DOHH2 (cell line): ENCODE results near the gene RIMBP2.

Experiments
- H3F3A ChIP-seq: fragments of 200-600 bp; sonication (generic), shearing (Covaris generic); 2 replicates; pipeline ENCODE4 v1.6.0; 2016; ENCODE audit warnings: antibody characterized with exemption, mild to moderate bottlenecking; ENCODE audit not compliant: control insufficient read depth, insufficient read depth
- H3K27ac ChIP-seq: fragments of 200-600 bp; sonication (generic); 2 replicates; pipeline ENCODE4 v1.5.1; 2014; ENCODE audit warnings: low read depth, mild to moderate bottlenecking, low read length, moderate library complexity
- H3K27me3 ChIP-seq: fragments of 200-600 bp; sonication (generic); 2 replicates; pipeline ENCODE4 v1.6.1; 2014; ENCODE audit warnings: mild to moderate bottlenecking, low read length, mixed read lengths; ENCODE audit not compliant: control insufficient read depth
- H3K36me3 ChIP-seq: fragments of 200-600 bp; sonication (generic); 2 replicates; pipeline ENCODE4 v1.6.1; 2014; ENCODE audit warnings: mild to moderate bottlenecking, low read length, moderate library complexity, mixed read lengths; ENCODE audit not compliant: control insufficient read depth
- H3K4me1 ChIP-seq: fragments of 200-600 bp; sonication (generic); 2 replicates; pipeline ENCODE4 v1.6.1; 2014; ENCODE audit warnings: mild to moderate bottlenecking, low read length, mixed read lengths; ENCODE audit not compliant: control insufficient read depth
- H3K4me2 ChIP-seq: fragments of 200-600 bp; sonication (generic); 2 replicates; pipeline ENCODE4 v1.6.0; 2014; ENCODE audit warnings: mild to moderate bottlenecking, low read length, moderate library complexity
- H3K4me3 ChIP-seq: fragments of 200-600 bp; sonication (generic); 2 replicates; pipeline ENCODE4 v1.5.1; 2014; ENCODE audit warnings: mild to moderate bottlenecking, low read length, mixed read lengths
- H3K79me2 ChIP-seq: fragments of 200-600 bp; sonication (generic); 2 replicates; pipeline ENCODE4 v1.6.1; 2014; ENCODE audit warnings: mild to moderate bottlenecking, low read length, mixed read lengths; ENCODE audit not compliant: control insufficient read depth
- H3K9me2 ChIP-seq: fragments of 200-600 bp; sonication (generic); replicated peaks from 2 replicates; pipeline ENCODE4 v1.6.1; 2014; ENCODE audit warnings: mild to moderate bottlenecking, low read length, mixed read lengths; ENCODE audit not compliant: control insufficient read depth
- H3K9me3 ChIP-seq: fragments of 200-600 bp; sonication (generic); 2 replicates; pipeline ENCODE4 v1.6.1; 2014; ENCODE audit warnings: antibody characterized with exemption, low read length, mixed read lengths; ENCODE audit not compliant: control insufficient read depth, insufficient read depth
- H4K20me1 ChIP-seq: fragments of 200-600 bp; sonication (generic); 2 replicates; pipeline ENCODE4 v1.6.0; 2014; ENCODE audit warnings: low read depth, mild to moderate bottlenecking, antibody characterized with exemption, low read length, moderate library complexity; ENCODE audit not compliant: control insufficient read depth, insufficient read depth
- EZH2phosphoT487 ChIP-seq: fragments of 200-600 bp; sonication (generic); IDR thresholded peaks from 2 replicates; pipeline ENCODE4 v1.6.1; 2017; ENCODE audit warnings: borderline replicate concordance, mild to moderate bottlenecking, antibody characterized with exemption, low read length, moderate library complexity, mixed read lengths
- TF ChIP-seq, protein P1 (sequence below): fragments of 200-600 bp; sonication (generic); IDR thresholded peaks from one replicate; pipeline ENCODE4 v1.5.1; 2014; ENCODE audit warnings: antibody characterized with exemption, mild to moderate bottlenecking, low read depth, low read length; ENCODE audit not compliant: poor library complexity, severe bottlenecking

RIMBP2 gene

DNA sequence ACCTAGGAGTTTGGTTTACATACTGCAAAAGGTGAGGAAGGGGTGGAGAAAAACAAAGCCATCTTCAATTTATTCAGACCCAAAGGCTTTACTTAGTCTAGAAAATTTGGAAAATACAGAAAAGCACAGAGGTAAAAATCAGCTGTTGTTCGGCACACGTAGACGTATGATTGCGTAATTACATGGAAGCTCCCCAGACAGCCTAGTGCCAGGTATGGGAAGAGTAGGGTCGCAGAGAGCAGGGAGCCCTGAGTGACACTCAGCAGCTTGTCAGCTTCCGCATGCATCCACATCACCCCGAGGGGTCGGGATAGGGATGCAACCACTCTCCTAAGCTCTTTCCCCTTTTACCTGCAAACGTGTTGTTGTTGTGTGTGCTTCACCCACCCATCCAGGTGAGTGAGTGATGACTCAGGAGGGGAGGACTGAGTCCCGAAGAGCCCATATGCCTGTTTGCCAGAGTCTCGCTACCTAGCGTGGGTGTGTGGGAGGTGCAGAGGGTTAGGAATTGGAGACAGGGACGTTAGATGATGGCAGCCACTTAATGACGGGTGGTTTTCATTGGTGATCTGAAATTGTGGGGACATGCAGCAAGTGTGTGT is 358.3 kb downstream of the RIMBP2 start:
- TF ChIP-seq, protein P1, sequence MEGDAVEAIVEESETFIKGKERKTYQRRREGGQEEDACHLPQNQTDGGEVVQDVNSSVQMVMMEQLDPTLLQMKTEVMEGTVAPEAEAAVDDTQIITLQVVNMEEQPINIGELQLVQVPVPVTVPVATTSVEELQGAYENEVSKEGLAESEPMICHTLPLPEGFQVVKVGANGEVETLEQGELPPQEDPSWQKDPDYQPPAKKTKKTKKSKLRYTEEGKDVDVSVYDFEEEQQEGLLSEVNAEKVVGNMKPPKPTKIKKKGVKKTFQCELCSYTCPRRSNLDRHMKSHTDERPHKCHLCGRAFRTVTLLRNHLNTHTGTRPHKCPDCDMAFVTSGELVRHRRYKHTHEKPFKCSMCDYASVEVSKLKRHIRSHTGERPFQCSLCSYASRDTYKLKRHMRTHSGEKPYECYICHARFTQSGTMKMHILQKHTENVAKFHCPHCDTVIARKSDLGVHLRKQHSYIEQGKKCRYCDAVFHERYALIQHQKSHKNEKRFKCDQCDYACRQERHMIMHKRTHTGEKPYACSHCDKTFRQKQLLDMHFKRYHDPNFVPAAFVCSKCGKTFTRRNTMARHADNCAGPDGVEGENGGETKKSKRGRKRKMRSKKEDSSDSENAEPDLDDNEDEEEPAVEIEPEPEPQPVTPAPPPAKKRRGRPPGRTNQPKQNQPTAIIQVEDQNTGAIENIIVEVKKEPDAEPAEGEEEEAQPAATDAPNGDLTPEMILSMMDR, result no peak
- no peak for TF ChIP-seq EZH2phosphoT487
- Histone ChIP-seq H3K9me3 (no peaks in the 10 kb centered on the region), H3K79me2 (no peaks in the 10 kb centered on the region), H3K4me2 (no peak overlapping the region), H3K27me3 (no peaks in the 10 kb centered on the region), H3K9me2 (no peaks in the 10 kb centered on the region), H3K36me3 (no peaks in the 10 kb centered on the region), H3K4me1 (no peaks in the 10 kb centered on the region), H3K27ac (no peak overlapping the region), H3K4me3 (no peak overlapping the region), H4K20me1 (no peaks in the 10 kb centered on the region), H3F3A (no peaks in the 10 kb centered on the region)

DNA sequence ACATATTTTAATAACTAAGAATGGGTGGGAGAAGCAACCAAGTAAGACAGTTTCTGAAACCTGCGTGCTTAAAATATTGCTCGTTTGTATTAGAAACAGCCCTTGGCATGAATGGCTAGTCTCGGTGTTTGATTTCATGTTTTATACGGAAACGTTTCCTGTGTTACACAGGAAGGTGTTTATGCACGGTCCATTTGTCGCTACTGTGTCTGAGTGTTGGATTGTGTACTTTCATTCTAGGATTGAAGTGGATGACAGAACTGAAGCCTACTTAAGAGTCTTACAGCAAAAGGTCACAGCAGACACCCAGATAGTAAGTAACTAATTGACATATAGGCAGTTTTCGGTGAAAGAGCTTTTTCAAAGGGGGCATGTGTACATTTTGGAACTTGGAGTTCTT is 358.9 kb downstream of the RIMBP2 start:
- Histone ChIP-seq H3K9me2 (no peaks in the 10 kb centered on the region), H3K4me3 (no peak overlapping the region), H3K4me1 (no peaks in the 10 kb centered on the region), H3K36me3 (no peaks in the 10 kb centered on the region), H3K4me2 (no peak overlapping the region), H4K20me1 (no peaks in the 10 kb centered on the region), H3F3A (no peaks in the 10 kb centered on the region), H3K79me2 (no peaks in the 10 kb centered on the region), H3K27ac (no peak overlapping the region), H3K9me3 (no peaks in the 10 kb centered on the region), H3K27me3 (no peaks in the 10 kb centered on the region)
- TF ChIP-seq, protein P1, result no peak
- no peak for TF ChIP-seq EZH2phosphoT487

DNA sequence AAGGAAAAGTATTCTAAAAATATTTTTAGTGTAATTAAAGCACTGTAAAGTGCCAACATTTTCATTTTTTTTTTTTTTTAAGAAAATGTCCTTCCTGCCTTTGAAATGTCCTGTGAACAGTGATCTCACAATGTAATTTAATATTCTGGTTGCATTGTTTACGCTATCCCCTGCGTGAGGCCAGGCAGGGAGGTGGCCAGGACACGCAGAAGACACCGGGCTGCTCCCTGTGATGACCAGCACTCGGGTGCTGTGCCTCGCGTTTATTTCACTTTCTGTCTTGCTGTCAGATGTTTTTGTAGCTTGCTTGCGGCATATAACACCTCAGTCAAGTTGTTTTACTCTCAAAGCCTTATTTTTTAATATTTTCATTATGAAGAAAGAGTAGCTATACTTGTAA is 359.9 kb downstream of the RIMBP2 start:
- H3K9me3 ChIP-seq, result no peaks in the 10 kb centered on the region
- no peaks in the 10 kb centered on the region for H3K9me2 ChIP-seq
- H3K4me2 ChIP-seq, result no peak overlapping the region
- H3K27me3 ChIP-seq, result no peaks in the 10 kb centered on the region
- no peaks in the 10 kb centered on the region for H3K36me3 ChIP-seq
- H4K20me1 ChIP-seq, result no peaks in the 10 kb centered on the region
- H3K27ac ChIP-seq, result no peak overlapping the region
- H3K4me3 ChIP-seq, result no peak overlapping the region
- TF ChIP-seq, protein P1, result no peak
- H3K79me2 ChIP-seq, result no peaks in the 10 kb centered on the region
- no peaks in the 10 kb centered on the region for H3K4me1 ChIP-seq
- H3F3A ChIP-seq, result no peaks in the 10 kb centered on the region

DNA sequence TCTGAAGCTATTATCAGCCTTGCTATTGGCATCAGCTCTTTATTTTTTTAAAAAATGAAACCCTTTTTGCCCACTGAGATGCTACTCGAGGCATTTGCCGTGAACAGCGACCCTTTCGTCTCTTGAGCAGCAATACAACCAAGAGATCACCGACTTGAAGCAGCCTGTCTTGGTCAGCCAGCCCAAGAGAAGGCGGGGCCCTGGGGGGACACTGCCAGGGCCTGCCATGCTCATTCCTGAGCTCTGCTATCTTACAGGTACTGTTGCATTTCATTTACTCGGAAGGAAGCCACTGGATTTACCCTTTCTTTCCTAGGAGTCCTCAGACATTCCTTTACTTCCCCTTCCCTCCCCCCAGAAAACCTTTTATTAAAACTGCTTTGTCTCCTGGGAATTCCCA is 361.7 kb downstream of the RIMBP2 start:
- Histone ChIP-seq H3F3A (no peaks in the 10 kb centered on the region), H3K9me3 (no peaks in the 10 kb centered on the region), H3K4me1 (no peaks in the 10 kb centered on the region), H3K9me2 (no peaks in the 10 kb centered on the region), H3K79me2 (no peaks in the 10 kb centered on the region), H3K27ac (no peak overlapping the region), H3K4me3 (no peak overlapping the region), H3K27me3 (no peaks in the 10 kb centered on the region), H3K4me2 (no peak overlapping the region), H3K36me3 (no peaks in the 10 kb centered on the region), H4K20me1 (no peaks in the 10 kb centered on the region)
- TF ChIP-seq, protein P1, result no peak
- TF ChIP-seq EZH2phosphoT487, result no peak
